PC-3 (cell line): ENCODE results near the gene KLHL36. TPM values are rescaled to one million over a fixed set of nuclear protein-coding genes. Genes with fewer than 3 reads are reported as not detected.

Source experiments
- ATAC-seq: fragments of 200-7000 bp; cut with Tn5 transposase; 2 replicates; pipeline ENCODE4 v1.9.1; 2020; ENCODE audit warnings: mild to moderate bottlenecking, moderate library complexity
- BruUV-seq: library from RNA; stranded (reverse); fragments of 400-500 nt; replicated peaks from 2 replicates; lab custom pipeline; 2021; lab: Mats Ljungman, UMichigan
- CTCF ChIA-PET: fragments of 300-600 bp; sonication (Branson Sonifier 250); formaldehyde crosslinking; loops from one replicate; lab custom pipeline; 2022; ENCODE audit warnings: antibody characterized with exemption; lab: Charles Lee
- POLR2A ChIA-PET: fragments of 300-600 bp; sonication (Branson Sonifier 250); formaldehyde crosslinking; loops from one replicate; lab custom pipeline; 2022; ENCODE audit warnings: antibody characterized with exemption; ENCODE audit not compliant: unreplicated experiment; lab: Charles Lee
- DNase-seq: peaks from one replicate; pipeline ENCODE4 v3.0.0-alpha.2; 2015
- H2AFZ ChIP-seq: fragments of 300-600 bp; sonication (generic); 2 replicates; pipeline ENCODE4 v1.6.0; 2016; ENCODE audit warnings: antibody characterized with exemption, low read length
- H3F3A ChIP-seq: fragments of 300-600 bp; sonication (generic); one replicate; pipeline ENCODE4 v1.6.0; 2017; ENCODE audit warnings: antibody characterized with exemption, low read length, control low read depth, mild to moderate bottlenecking; ENCODE audit not compliant: unreplicated experiment
- H3K27ac ChIP-seq: fragments of 300-600 bp; sonication (generic); 2 replicates; pipeline ENCODE4 v1.5.1; 2016; ENCODE audit warnings: mild to moderate bottlenecking, low read length
- H3K27me3 ChIP-seq: fragments of 300-600 bp; sonication (generic); 2 replicates; pipeline ENCODE4 v1.6.1; 2016; ENCODE audit warnings: low read length, mixed read lengths
- H3K36me3 ChIP-seq: fragments of 300-600 bp; sonication (generic); 2 replicates; pipeline ENCODE4 v1.6.1; 2016; ENCODE audit warnings: low read depth, mixed run types, low read length, mixed read lengths
- H3K4me1 ChIP-seq: fragments of 300-600 bp; sonication (generic); 2 replicates; pipeline ENCODE4 v1.5.1; 2016; ENCODE audit warnings: low read length; ENCODE audit not compliant: insufficient read depth
- H3K4me2 ChIP-seq: fragments of 300-600 bp; sonication (generic); 2 replicates; pipeline ENCODE4 v1.6.0; 2016; ENCODE audit warnings: low read length
- H3K4me3 ChIP-seq: fragments of 300-600 bp; sonication (generic); 2 replicates; pipeline ENCODE4 v1.5.1; 2016; ENCODE audit warnings: mild to moderate bottlenecking, low read length, mixed read lengths
- H3K79me2 ChIP-seq: fragments of 300-600 bp; sonication (generic); 2 replicates; pipeline ENCODE4 v1.6.1; 2017; ENCODE audit warnings: low read length, mixed read lengths
- H3K9ac ChIP-seq: fragments of 300-600 bp; sonication (generic); 2 replicates; pipeline ENCODE4 v1.6.0; 2016; ENCODE audit warnings: mild to moderate bottlenecking, low read length
- H3K9me2 ChIP-seq: fragments of 300-600 bp; sonication (generic); replicated peaks from 2 replicates; pipeline ENCODE4 v1.6.1; 2016; ENCODE audit warnings: mixed run types, low read length, mixed read lengths
- H3K9me3 ChIP-seq: fragments of 300-600 bp; sonication (generic); 2 replicates; pipeline ENCODE4 v1.6.1; 2016; ENCODE audit warnings: low read length, mixed read lengths
- H4K20me1 ChIP-seq: fragments of 300-600 bp; sonication (generic); 2 replicates; pipeline ENCODE4 v1.6.1; 2016; ENCODE audit warnings: low read length, mixed read lengths
- CTCF ChIP-seq: fragments of 300-600 bp; sonication (generic); conservative IDR thresholded peaks from 2 replicates; pipeline ENCODE4 v1.5.1; 2017; ENCODE audit warnings: antibody characterized with exemption, low read depth, mild to moderate bottlenecking, low read length
- EZH2 ChIP-seq: fragments of 300-600 bp; sonication (generic); IDR thresholded peaks from one replicate; pipeline ENCODE4 v1.6.1; 2017; ENCODE audit warnings: antibody characterized with exemption, mild to moderate bottlenecking, low read length; ENCODE audit not compliant: unreplicated experiment
- EZH2phosphoT487 ChIP-seq: fragments of 300-600 bp; sonication (generic); IDR thresholded peaks from 2 replicates; pipeline ENCODE4 v1.6.1; 2018; ENCODE audit warnings: mild to moderate bottlenecking, antibody characterized with exemption, low read length, borderline replicate concordance
- intact Hi-C: fragments of 100-400 bp; cut with micrococcal nuclease; formaldehyde crosslinking; loops from 2 replicates; pipeline ENCODE4 v1.9.0; 2023
- total RNA-seq: library from RNA; depleted of rRNA; stranded (reverse); fragments of >200 nt; gene quantifications from 2 replicates; pipeline ENCODE4 v1.2.3, GENCODE V29; 2014; rRNA removed

The KLHL36 gene
- total RNA-seq, 1 experiment from 2014 or later, result 33.8 TPM

DNA sequence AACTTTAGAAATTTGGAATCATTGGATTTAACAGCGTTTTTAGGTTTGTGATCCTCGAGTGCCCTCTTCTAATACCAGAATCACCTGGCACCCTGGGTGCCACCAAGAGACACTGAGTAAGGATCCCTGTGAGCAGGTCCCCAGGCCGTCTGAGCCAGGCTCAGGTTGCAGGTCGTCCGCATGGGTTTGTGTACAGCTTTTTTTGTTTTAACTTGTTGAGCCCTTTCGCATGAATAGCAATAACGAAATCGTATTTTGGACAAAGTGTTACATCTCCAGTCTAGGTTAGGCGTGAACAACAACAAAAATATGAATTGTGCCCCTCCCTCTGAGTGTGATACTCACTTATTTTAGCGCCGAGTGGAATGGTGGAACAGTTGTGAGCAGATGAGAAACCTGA lies 62.4 kb downstream of the KLHL36 start:
- H4K20me1 ChIP-seq, result peaks cover 86% of the 10 kb centered on the region
- H3K4me3 ChIP-seq, result no peak overlapping the region
- ATAC-seq (no peak), DNase-seq (no peak)
- ChIA-PET POLR2A (no interaction called here), CTCF (no interaction called here)
- no peak overlapping the region for H2AFZ ChIP-seq
- peaks cover 11% of the 10 kb centered on the region for H3K4me1 ChIP-seq
- H3K36me3 ChIP-seq, result peaks cover 6% of the 10 kb centered on the region; the same call in 1 of the 2 replicates
- BruUV-seq, result no TSS peak
- no peaks in the 10 kb centered on the region for H3K27me3 ChIP-seq
- H3K27ac ChIP-seq, result no peak overlapping the region
- peaks cover 97% of the 10 kb centered on the region for H3K79me2 ChIP-seq
- H3K4me2 ChIP-seq, result no peak overlapping the region
- no peak for TF ChIP-seq CTCF
- no peak for TF ChIP-seq EZH2phosphoT487
- TF ChIP-seq EZH2, result no peak
- no peak overlapping the region for H3K9ac ChIP-seq
- H3K9me2 ChIP-seq, result no peaks in the 10 kb centered on the region
- H3F3A ChIP-seq, result no peaks in the 10 kb centered on the region
- no peaks in the 10 kb centered on the region for H3K9me3 ChIP-seq
- intact Hi-C loops, result no loop called here

Other genes with a start within 250 kb of the KLHL36 start
- gene MEAK7, start 143.9 kb upstream of the KLHL36 start, total RNA-seq, result 19.2 and 22.5 TPM in 2 replicates
- 408 and 465 TPM in 2 replicates for gene COTL1, start 30.4 kb upstream of the KLHL36 start, total RNA-seq
- gene USP10, start 51.5 kb downstream of the KLHL36 start, total RNA-seq, result 50.4 and 62.3 TPM in 2 replicates
- gene CRISPLD2, start 171.5 kb downstream of the KLHL36 start, total RNA-seq, result 2.8 and 3.2 TPM in 2 replicates